Osteocyte (in vitro differentiated cells): Measurements from ENCODE around the gene ATRAID. TPM values are rescaled to one million over a fixed set of nuclear protein-coding genes. Genes with fewer than 3 reads are reported as not detected.
A peak's percentile ranks its signal among the peaks of the same experiment; 100 is the strongest.
"Not testable (repeated sequence)": the region's sequence is repeated elsewhere in the genome, so short reads cannot be mapped to it uniquely, and the experiment has no call there.

Experiments
- DNase-seq: peaks from one replicate; pipeline ENCODE4 v3.0.0; 2021; ENCODE audit warnings: mixed read lengths; ENCODE audit not compliant: unreplicated experiment; ENCODE audit errors: extremely low spot score
- H3K27ac Mint-ChIP-seq: one replicate; pipeline ENCODE4 v1.8.0; 2021; ENCODE audit warnings: mild to moderate bottlenecking, mixed read lengths; ENCODE audit not compliant: unreplicated experiment
- H3K27me3 Mint-ChIP-seq: one replicate; pipeline ENCODE4 v1.8.0; 2021; ENCODE audit warnings: mixed read lengths; ENCODE audit not compliant: unreplicated experiment
- H3K36me3 Mint-ChIP-seq: one replicate; pipeline ENCODE4 v1.8.0; 2021; ENCODE audit warnings: mixed read lengths; ENCODE audit not compliant: unreplicated experiment
- H3K4me1 Mint-ChIP-seq: one replicate; pipeline ENCODE4 v1.8.0; 2021; ENCODE audit warnings: mixed read lengths; ENCODE audit not compliant: unreplicated experiment
- H3K4me3 Mint-ChIP-seq: one replicate; pipeline ENCODE4 v1.8.0; 2021; ENCODE audit warnings: mild to moderate bottlenecking, moderate library complexity, mixed read lengths; ENCODE audit not compliant: unreplicated experiment
- H3K9me3 Mint-ChIP-seq: one replicate; pipeline ENCODE4 v1.8.0; 2021; ENCODE audit warnings: mixed read lengths; ENCODE audit not compliant: unreplicated experiment
- total RNA-seq: library from RNA; stranded (reverse); gene quantifications from 2 replicates; pipeline ENCODE4 v1.2.1, GENCODE V29; 2021
- TF ChIP-seq, protein P1 (sequence below): fragments of 200-600 bp; sonication (generic); IDR thresholded peaks from 2 replicates; pipeline ENCODE4 v1.5.0; 2021; ENCODE audit warnings: antibody characterized with exemption, mild to moderate bottlenecking, moderate library complexity

ATRAID gene
- total RNA-seq, 1 donor from 2014 or later, result 125 TPM

DNA sequence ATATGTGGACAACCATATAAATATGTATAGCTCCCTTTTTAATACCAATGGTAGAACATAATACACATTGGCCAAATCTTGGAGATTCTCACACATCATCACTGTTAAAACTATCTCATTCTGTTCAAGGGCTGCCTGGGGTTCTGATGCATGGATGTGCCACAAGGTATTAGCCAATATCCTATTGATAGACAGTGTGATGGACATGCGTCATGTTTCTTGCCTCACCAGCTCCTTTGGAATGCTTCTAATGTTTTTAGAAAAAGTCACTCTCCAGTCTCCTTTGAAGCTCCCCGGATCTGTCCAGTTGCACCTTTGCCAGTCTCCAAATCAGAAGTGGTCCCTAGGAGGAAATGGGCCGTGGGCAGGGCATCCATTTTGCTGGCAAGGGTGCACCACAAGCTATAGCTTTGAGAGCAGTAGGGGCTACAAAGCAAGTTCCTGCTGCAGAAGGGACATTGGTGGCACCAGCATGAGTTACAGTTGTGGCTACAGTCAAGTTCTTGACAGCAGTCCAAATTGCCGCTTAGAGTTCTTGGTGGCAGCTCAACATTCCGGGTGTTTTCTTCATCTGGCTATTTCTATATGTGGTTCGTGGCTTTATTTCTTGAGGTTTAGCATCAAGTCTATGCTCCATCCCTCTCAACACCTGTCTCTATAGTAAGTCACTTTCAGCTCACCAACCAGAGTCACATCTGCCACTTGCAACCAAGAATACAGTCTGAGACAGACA lies 25.1 kb upstream of the ATRAID start:
- Mint-ChIP-seq H3K4me1 (no peaks in the 10 kb centered on the region), H3K27me3 (peaks cover 2% of the 10 kb centered on the region), H3K36me3 (no peaks in the 10 kb centered on the region), H3K4me3 (no peak overlapping the region), H3K9me3 (no peaks in the 10 kb centered on the region), H3K27ac (no peak overlapping the region)
- DNase-seq, result no peak
- TF ChIP-seq, protein P1, sequence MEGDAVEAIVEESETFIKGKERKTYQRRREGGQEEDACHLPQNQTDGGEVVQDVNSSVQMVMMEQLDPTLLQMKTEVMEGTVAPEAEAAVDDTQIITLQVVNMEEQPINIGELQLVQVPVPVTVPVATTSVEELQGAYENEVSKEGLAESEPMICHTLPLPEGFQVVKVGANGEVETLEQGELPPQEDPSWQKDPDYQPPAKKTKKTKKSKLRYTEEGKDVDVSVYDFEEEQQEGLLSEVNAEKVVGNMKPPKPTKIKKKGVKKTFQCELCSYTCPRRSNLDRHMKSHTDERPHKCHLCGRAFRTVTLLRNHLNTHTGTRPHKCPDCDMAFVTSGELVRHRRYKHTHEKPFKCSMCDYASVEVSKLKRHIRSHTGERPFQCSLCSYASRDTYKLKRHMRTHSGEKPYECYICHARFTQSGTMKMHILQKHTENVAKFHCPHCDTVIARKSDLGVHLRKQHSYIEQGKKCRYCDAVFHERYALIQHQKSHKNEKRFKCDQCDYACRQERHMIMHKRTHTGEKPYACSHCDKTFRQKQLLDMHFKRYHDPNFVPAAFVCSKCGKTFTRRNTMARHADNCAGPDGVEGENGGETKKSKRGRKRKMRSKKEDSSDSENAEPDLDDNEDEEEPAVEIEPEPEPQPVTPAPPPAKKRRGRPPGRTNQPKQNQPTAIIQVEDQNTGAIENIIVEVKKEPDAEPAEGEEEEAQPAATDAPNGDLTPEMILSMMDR, result no peak

DNA sequence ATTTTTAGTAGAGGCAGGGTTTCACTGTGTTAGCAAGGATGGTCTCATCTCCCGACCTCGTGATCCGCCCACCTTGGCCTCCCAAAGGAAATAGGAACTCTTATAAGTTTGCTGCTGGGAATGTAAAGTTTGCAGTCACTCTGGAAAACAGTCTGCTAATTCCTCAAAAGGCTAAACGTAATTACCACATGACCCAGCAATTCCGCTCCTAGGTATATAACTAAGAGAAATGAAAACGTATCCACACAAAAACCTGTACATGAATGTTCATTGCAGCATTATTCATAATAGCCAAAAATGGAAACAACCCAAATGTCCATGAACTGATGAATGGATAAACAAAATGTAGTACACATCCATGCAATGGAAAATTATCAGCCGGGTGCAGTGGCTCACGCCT lies 21.9 kb upstream of the ATRAID start:
- H3K4me1 Mint-ChIP-seq, result no peaks in the 10 kb centered on the region
- H3K27ac Mint-ChIP-seq, result no peak overlapping the region
- no peaks in the 10 kb centered on the region for H3K36me3 Mint-ChIP-seq
- H3K9me3 Mint-ChIP-seq, result no peaks in the 10 kb centered on the region
- no peak overlapping the region for H3K4me3 Mint-ChIP-seq
- DNase-seq, result no peak
- H3K27me3 Mint-ChIP-seq, result peaks cover 12% of the 10 kb centered on the region
- TF ChIP-seq, protein P1, result no peak

DNA sequence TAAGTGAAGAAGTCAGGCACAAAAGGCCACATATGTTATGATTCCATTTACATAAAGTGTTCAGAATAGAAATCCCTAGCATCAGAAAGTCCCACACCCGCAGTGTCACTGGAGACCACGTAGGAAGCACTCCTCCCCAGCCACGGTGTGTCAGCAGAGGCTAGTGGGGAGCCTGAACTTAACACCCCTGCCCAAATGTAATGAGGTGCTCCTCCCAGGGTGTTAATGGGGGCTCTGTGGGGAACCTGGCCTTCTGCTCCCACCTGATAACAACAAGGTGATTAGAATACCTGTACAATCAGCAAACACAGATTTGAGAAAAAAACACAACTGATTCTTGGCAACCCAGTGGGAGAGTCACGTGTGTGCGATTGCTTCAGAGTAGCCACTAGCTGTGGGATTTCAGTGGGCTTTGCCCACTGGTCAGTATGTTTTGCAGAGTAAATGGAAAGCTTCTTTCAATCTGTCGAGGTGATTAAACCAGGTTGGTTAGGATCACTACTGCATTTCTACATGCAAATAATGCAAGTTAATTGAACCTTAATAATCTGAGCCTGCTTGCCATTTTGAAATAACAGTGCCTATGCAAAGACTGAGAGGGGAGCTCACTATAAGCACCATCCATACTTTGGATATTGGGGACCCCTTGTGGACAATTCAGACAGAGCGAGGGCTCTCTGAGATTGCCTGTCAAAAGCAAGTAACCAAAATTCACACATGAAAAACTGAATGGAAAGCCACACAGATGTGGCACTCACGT lies 20.6 kb upstream of the ATRAID start:
- Mint-ChIP-seq H3K9me3 (no peaks in the 10 kb centered on the region), H3K36me3 (no peaks in the 10 kb centered on the region), H3K27me3 (peaks cover 12% of the 10 kb centered on the region), H3K4me3 (no peak overlapping the region), H3K4me1 (no peaks in the 10 kb centered on the region), H3K27ac (no peak overlapping the region)
- TF ChIP-seq, protein P1, result peak; percentile 80
- DNase-seq, result no peak

DNA sequence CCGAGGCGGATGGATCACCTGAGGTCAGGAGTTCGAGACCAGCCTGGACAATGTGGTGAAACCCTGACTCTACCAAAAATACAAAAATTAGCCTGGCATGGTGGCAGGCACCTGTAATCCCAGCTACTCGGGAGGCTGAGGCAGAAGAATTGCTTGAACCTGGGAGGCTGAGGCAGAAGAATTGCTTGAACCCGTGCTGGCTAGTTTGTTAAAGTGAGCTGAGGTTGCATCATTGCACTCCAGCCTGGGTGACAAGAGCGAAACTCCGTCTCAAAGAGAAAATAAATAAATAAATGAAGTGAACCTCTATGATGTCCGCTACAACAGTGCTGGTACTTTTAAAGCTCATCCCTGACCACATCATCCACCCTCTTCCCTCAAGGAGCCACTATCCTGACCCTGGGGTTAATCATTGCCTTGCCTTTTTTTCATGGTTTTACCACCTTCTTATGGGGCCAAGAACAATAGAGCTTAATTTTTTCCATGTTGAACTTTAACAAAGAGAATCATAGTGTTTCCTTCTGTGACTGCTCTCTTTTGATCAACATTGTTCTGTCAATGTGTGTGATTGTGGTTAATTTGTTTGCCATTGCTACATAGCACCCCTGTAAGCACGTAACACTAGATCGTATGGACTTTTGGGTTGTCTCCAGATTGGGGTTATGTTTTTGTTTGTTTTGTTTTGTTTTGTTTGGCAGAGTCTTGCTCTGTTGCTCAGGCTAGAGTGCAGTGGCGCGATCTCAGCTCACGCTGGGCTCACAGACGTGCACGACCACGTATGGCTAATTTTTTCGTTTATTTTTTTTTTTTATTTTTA lies 17.1 kb upstream of the ATRAID start:
- DNase-seq, result no peak
- TF ChIP-seq, protein P1, result no peak
- Mint-ChIP-seq H3K27ac (no peak overlapping the region), H3K4me3 (no peak overlapping the region), H3K9me3 (no peaks in the 10 kb centered on the region), H3K4me1 (no peaks in the 10 kb centered on the region), H3K36me3 (no peaks in the 10 kb centered on the region), H3K27me3 (peaks cover 12% of the 10 kb centered on the region)

DNA sequence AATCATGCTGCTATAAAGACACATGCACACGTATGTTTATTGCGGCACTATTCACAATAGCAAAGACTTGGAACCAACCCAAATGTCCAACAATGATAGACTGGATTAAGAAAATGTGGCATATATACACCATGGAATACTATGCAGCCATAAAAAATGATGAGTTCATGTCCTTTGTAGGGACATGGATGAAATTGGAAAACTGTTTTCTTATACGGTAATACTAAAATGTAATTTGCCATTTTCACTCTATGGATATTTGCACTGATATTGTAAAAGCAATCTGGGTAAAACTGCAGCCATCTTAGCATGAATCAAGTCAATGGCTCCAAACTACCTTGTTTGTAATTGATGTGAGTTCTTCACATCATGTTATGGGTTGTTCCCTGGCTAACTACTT lies 16.0 kb upstream of the ATRAID start:
- not testable (repeated sequence) for H3K9me3 Mint-ChIP-seq, H3K4me1 Mint-ChIP-seq, H3K4me3 Mint-ChIP-seq, H3K27ac Mint-ChIP-seq, DNase-seq, H3K36me3 Mint-ChIP-seq
- peaks cover 12% of the 10 kb centered on the region for H3K27me3 Mint-ChIP-seq

DNA sequence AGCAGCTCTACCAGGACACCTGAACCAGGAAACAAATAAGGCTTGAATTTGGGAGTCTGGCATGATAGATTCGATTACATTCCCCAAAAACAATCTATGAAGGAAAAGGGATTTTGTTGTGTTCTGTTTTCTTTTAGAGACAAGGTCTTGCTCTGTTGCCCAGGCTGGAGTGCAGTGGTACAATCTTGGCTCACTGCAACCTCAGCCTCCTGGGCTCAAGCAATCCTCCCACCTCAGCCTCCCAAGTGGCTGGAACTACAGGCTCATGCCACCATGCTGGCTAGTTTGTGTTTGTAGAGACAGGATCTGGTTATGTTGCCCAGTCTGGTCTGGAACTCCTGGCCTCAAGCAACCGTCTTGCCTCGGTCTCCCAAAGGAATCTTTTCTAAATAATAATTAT lies 13.8 kb upstream of the ATRAID start:
- H3K27ac Mint-ChIP-seq, H3K27me3 Mint-ChIP-seq, H3K4me3 Mint-ChIP-seq, H3K9me3 Mint-ChIP-seq, DNase-seq, H3K4me1 Mint-ChIP-seq: not testable (repeated sequence)
- H3K36me3 Mint-ChIP-seq, result peaks cover 10% of the 10 kb centered on the region
